ENCODE data around the gene ST6GAL1.
"Not testable (repeated sequence)": the region's sequence is repeated elsewhere in the genome, so short reads cannot be mapped to it uniquely, and the experiment has no call there.

The ST6GAL1 gene

DNA sequence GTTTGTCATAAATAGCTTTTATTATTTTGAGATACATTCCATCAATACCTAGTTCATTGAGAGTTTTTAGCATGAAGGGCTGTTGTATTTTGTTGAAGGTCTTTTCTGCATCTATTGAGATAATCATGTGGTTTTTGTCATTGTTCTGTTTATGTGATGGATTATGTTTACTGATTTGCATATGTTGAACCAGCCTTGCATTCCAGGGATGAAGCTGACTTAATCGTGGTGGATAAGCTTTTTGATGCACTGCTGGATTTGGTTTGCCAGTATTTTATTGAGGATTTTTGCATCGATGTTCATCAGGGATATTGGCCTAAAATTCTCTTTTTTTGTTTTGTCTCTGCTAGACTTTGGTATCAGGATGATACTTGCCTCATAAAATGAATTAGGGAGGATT lies 124.1 kb downstream of the ST6GAL1 start:
- DNase-seq, result not testable (repeated sequence)

DNA sequence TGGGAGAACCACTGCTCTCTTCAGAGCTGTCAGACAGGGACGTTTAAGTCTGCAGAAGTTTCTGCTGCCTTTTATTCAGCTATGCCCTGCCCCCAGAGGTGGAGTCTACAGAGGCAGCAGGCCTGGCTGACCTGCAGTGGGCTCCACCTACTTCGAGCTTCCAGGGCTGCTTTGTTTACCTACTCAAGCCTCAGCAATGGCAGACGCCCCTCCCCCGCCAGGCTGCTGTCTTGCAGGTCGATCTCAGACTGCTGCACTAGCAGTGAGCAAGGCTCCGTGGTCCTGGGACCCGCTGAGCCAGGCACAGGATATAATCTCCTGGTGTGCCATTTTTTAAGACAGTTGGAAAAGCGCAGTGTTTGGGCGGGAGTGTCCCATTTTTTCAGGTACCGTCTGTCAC lies 127.5 kb downstream of the ST6GAL1 start:
- not testable (repeated sequence) for DNase-seq

DNA sequence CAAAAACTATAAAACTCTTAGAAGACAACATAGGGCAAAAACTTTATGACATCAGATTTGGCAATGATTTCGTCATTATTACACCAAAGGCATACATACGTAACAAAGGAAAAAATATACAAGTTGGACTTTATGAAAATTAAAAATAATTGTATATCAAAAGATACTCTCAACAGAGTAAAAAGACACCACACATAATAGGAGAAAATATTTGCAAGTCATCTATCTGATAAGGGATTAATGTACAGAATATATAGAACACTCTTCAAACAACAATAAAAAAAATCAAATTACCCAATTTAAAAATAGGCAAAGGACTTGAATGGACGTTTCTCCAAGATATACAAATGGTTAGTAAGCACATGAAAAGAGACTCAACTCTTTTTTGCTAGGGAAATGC lies 131.4 kb downstream of the ST6GAL1 start:
- no peak for DNase-seq

DNA sequence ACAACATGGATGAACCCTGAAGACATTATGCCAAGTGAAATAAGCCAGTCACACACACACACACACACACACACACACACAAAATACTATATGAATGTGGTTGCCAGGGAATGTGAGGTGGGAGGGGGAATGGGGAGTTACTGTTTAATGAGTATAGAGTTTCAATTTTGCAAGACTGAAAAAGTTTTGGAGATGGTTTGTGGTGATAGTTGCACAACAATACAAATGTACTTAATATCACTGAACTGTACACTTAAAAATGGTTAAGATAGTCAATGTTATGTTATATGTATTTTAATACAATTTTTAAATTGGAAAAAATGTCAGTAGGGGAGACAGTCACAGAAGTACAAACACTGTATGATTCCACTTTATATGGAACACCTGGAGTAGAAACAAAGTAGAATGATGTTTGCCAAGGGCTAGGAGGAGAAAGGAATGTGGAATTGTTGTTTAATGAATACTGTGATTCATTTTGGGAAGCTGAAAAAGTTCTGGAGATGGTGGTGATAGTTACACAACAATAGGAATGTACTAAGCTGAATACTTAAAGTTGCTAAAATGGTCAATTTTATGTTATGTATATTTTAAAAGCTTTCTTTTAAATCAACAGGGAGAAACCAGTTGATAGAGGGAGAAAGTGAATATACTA lies 132.3 kb downstream of the ST6GAL1 start:
- no peak for DNase-seq

DNA sequence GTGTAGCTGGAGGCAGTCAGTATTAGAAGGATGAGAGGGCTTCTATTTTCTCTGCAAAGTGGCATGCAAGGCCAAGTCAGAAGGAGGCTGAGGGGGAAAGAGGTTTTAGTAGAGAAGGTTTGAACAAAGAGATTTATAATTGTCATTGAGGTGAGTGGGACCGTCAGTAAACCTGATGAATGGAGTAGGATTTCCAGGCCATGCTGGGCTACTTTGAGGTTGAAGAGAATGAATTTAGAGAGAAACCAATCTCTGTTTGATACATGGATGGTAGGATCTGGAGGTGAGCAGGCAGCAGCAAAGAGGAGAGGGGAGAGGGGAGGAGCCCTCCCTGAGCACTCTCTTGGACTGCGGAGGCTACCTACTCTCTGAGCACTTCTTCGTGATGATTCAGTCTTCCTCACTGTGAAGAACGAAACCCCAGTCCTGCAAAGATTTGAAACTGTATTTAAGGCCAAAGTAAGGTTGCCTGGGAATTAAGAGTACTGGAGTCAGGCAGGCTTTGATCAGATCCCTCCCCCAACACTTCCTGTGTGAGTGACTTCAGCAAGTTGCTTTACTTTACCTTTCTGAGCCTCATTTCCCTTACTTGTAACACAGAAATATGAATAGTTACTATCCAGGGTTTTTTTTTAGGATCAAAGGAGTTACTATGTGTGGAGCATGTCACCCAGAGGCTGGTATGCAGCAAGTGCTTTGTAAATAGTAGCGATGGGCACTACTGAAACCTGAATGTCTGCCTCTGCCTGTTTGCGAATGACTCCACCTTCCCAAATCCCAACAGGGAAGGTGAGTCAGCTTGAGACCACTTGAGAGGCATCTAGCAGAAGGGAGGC lies 133.2 kb downstream of the ST6GAL1 start:
- DNase-seq, result no peak

DNA sequence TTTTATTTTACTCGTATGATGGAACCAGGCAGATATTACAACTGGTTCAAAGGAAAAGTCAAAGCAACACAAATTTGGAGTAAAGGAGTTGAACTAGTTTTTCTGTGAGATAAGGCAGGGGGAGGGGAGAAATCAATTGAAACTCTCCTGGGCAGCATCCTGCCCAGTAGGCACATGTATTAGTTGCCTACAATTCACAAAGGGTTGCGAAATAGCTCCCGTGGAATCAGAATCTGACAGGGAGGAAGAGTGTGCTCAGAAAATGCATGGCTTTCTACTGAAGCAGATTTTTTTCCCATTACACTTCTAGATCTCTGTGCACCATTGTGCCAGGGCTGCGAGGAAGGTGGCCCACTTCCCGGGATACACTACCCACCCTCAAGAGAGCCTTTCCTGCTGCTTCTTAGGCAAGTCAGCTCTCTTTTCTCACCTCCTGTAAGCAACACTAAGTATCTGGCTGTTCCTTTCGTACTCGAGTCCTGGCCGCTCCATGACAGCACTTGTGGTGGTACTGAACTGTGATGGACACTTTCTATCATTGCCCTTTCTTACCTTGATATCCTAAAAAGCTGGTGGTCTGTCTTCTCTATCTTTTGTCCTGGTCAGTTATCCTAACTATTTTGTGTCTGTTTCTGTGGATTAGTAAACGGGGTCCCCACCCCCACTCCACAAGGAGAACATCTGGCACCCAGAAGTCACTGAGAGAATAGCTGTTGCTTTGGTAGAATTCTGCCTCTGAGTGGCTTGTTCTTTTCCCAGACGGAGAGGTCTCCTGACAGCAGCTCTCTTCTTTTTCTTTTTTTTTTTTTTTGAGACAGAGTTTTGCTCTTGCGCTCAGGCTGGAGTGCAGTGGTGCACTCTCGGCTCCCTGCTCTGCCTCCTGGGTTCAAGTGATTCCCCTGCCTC lies 134.1 kb downstream of the ST6GAL1 start:
- DNase-seq, result no peak

DNA sequence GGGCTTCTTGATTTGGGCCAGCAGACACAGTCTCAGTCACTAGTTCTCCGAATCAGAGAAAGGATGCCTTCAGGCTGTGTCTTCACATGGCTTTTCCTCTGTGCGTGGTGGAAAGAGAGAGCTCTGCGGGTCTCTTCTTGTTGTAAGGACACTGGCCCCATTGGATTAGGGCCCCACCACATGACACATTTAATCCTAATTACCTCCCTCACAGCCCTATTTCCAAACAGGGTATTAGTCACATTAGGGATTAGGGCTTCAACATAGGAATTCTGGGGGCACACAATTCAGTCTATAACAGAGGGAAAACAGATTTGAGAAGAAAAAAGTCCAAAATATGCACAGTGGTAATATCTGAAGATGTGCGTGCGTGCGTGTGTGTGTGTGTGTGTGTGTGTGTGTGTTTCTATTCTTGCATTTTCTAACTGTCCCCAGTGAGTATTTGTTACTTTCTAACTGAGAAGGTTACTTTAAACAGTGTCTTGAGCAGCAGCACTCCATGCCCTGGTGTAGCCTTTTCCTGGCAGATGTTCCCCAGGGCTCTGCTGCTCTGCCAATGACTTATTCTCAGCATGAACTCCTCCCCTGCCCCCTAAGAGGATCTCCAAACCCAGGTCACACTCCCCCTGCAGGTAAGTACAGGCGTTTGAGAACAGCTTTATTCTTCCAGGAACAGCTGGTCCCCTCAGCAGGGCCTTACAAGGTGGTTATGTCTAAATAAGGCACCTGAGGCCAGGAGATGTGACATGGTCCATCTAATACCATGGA lies 136.1 kb downstream of the ST6GAL1 start:
- peak; percentile 30 for DNase-seq

DNA sequence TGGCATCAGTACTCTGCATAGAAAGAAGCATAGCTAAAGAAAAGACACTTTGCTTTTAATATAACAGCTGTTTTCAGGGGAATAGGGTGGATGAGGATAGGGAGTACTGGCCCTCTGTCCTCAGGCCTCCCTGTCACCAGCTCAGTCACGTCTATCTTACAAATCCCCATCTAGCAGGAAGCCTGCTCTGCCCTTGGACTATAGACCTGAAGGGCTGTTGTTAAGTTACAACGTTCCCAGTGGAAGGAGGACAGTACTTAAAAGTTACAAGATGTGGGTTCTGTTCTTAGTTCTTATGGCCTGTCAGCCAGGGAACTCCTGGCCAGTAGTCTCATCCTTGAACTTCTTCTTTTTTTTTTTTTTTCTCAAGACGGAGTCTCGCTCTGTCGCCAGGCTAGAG lies 138.5 kb downstream of the ST6GAL1 start:
- no peak for DNase-seq

DNA sequence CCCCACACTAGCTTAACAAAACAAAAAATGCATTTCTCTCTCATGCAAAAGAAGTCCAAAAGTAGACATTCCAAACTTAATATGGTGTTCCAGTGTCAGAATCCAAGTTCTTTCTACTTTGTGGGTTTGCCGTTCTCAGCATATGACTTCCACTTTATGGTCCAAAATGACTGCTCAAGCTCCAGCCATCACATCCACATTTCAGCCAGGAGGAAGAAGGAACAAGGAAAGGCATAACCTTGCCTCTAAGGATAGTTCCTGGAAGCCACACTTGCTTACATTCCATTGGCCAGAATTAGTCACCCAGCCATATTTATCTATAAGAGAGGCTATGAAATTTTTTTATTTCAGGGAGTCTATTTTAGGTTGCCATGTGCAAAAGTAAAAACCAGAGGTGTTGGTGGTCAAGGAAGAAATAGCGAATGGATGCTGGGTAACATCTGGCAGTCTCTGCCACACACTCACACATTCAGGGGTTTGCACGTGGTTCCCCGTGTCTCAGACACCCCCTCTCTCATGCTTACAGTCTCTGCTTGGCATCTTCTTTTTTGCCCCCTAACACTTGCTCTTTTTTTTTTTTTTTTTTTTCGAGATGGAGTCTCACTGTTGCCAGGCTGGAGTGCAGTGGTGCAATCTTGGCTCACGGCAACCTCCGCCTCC lies 139.7 kb downstream of the ST6GAL1 start:
- no peak for DNase-seq

DNA sequence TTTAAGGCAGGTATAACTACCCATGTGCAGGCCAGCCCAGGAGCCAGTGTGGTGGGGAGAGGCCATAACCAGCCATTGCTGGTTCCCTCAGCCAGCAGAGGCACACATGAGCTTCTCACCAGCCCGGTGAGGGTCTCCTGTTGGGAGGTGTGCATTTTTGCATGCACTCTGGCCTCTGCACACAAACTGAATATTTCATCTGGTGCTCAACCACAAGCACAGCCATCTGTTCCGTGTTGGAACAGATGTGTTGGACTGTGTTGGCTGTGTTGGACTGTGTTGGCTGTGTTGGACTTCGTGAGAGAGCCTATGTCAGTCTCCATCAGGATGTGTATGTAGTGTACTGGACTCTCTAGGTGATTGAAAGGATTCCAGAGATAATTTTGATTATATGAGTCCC lies 141.8 kb downstream of the ST6GAL1 start:
- no peak for DNase-seq

DNA sequence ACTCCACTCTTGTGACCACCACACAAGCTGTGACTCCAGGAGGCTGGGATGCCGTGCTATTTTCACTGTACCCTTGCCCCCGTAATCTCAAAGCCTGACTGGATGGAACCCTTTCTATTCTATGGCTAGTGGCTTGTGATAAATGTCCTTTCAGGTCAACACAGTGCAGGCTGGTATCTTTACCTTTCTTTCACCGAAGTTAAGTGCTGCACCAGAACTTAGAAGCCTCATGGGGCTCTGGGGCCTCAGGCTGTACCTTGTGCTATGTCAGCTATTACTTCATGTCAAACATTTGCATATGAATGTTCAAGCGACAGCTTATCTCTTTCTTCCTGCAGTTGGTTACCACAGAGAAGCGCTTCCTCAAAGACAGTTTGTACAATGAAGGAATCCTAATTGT lies 142.2 kb downstream of the ST6GAL1 start:
- no peak for DNase-seq

DNA sequence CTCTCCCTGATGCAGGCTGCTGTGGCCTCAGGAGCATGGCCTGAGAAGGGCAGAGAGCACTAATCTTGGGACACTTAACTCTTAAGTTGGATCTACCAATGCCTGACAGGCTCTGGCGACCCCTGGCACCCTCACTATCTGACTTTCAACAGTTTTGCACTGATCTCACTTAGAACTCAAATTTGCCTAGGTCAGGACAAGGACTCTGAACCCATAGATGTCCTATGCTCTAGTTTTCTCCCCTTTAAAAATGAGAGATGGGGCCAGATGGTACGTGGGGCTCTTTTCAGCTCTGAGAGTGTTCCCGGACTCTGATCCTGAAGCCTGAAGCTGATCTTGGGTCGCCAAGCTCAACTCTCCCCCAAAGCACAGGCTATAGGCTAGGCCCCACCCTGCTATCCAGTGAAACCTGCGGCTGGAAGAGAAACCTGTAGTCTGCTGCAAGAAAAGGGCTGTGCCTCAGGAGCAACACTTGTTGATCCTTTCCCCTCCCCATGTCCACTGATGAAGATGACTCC lies 143.3 kb downstream of the ST6GAL1 start:
- DNase-seq, result no peak

DNA sequence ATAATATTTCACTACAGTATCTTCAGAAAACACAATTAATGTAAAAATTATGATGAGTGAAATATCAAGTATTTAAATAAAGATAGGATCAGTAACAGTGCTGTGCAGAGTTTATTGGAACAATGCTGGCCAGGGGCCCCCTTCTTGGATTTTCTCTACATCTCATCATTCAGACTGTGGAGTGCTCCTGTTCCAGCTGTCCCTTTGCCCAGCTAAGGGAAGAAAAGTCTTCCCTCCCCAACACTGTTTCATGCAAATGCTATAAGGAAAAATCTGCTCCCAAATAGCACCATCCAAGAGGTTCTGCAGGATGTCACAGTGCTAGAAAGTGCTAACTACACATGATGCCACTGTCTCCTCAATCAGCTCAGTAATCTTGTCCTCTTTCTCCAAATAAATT lies 144.5 kb downstream of the ST6GAL1 start:
- DNase-seq, result no peak

DNA sequence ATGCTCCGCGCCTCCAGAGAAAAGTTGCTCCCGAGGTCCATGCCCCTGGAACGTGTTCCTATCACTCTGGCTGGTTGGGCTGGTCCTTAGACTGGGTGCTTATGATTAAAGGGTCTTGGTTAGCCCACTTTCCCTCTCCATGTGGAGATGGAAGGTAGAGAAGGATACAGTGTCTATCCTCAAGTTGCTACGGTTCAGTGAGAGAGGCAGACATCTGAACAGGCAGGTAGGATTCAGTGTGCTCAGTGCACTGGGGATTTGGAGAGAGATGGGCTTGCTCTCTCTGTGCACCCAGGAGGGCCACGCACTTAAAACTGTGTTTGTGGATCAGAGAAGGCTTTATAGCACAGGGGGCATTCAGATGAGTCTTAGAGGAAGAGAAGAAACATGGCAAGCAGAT lies 146.0 kb downstream of the ST6GAL1 start:
- no peak for DNase-seq

DNA sequence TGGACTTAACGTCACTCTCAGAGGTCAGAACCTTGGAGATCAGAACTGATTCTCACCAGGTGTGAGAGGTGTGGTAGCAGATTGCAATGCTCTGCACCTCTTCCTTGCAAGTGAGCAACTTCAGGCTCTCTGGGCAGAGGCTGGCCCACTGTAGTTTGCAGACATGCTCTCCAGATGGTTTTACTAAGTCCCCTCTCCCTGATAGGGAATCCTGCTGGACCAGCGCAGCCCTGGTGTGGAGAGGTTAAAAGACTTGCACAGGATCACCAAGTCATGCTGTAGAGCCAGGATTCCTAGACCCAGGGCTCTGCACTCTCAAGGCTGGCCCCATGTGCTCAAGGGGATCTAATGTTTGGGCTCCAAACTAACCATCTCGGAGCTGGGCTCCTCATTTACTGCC lies 146.8 kb downstream of the ST6GAL1 start:
- DNase-seq, result no peak

DNA sequence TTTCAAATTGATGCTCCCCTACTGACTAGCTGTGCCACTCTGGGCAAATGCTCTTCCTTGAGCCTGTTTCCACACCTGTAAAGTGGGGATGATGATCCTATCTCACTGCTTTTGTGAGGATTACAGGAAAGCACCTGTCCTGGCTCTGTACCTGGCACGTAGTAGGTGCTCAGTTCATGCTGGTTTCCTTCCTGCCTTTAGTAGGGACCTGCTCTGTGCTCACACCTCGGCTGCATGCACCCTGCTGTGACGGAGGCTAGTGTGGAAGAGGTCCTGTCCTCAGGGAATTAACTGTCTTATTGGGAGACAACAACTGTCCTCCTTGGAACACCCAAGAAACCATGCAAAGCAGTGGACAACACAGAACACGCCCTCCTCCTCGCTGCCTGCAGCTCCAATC lies 147.2 kb downstream of the ST6GAL1 start:
- DNase-seq, result no peak

DNA sequence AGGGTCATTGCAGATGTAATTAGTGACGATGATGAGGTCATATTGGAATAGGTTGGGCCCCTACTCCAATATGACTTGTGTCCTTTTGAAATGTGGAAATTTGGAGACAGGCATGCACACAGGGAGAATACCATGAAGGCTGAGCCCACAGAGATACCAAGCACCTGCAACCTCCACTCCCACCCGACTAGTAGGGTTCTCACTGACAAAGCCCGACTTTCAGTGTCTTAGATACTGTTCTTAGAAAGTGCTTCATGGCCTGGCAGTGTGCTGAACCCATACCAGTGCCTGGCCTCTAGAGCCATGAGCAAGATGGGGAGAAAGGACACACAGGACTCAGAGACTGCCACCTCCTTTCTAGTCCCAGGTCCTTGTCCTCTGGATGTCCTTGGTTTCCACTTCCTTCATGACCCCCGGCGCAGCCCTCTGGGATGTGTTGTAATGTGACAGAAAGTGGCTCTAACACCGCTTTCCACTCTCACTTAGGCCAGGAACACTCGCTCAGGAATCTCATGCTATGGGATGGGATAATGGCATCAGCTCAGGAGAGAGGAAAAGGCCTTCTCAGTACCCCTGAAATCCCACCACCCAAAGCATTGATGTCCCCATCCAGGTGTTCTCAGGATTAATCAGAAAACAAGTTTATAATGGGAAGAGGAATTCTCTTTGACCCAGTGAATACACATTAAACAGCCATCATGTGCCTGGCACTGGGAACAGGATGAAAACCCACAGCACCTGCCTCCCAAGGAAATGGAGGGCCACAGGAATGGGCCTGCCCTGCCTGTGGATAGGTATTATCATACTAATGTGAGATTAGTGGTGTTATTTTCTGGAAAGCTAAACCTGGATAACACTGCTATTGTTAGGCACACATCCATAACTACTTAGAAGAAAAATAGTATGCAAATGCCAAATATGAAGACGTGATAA lies 149.0 kb downstream of the ST6GAL1 start:
- DNase-seq, result no peak

DNA sequence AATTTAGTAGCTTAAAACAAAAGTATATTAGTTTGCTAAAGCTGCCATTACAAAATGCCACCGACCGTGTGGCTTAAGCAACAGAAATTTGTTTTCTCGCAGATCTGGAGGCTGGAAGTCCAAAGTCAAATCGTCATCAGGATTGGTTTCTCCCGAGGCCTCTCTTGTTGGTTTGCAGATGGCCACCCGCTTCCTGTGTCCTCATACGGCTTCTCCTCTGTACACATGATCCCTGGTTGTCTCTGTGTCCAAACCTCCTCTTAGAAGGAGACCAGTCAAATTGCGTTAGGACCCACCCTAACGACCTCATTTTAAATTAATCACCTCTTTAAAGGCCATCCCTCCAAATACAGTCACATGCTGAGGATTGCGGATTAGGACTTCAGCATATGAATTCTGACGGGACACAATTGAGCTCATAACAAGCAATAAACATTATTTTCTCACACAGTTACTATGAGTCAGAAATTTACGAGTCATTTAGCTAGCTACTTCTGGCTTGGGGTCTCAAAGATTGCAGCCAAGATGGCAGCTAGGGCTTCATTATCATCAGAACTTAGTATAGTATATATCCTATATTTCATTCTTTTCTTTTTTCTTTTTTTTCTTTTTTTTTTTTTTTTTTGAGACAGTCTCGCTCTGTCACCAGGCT lies 150.6 kb downstream of the ST6GAL1 start:
- no peak for DNase-seq

DNA sequence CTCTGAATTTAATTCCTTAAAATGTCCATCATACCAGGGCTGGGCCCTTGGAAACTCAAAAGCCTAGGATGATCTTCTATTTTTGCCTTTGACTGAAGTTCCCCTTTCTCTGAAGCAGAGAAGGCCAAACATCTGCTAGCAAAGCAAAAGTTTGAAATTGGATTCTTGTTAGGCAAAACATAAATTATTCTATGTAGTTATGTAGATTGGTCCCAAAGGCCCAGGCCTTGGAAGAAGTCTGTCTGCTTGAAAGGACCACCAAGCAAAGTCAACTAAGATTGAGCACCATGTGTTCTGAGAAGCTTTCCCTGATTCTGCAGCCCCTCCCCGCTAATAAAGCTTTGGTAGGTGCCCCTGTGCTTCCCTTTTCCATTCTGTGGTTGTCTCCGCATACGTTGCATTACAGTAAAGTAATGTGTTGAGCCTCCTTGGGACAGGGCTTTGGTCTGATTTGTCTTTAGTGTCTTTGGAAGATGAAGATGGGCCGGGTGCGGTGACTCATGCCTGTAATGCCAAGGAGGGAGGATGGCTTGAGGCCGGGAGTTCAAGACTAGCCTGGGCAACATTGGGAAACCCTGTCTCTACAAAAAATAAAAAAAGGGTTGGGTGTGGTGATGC lies 152.5 kb downstream of the ST6GAL1 start:
- no peak for DNase-seq

DNA sequence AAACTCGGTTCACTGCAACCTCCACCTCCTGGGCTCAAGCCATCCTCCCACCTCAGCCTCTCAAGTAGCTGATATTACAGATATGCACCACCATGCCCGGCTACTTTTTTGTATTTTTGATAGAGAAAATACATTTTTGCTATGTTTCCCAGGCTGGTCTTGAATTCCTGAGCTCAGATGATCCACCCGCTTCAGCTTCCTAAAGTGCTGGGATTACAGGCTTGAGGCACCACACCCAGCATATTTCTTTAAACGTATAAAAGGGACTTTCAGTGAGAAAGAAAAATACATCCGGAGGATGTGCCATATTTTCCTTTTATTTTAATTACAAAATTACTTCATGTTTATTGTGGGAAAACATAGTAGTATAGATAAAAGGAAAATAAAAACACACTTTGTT lies 153.8 kb downstream of the ST6GAL1 start:
- no peak for DNase-seq
